ENCODE measurements around the gene JAM2.

The JAM2 gene

DNA sequence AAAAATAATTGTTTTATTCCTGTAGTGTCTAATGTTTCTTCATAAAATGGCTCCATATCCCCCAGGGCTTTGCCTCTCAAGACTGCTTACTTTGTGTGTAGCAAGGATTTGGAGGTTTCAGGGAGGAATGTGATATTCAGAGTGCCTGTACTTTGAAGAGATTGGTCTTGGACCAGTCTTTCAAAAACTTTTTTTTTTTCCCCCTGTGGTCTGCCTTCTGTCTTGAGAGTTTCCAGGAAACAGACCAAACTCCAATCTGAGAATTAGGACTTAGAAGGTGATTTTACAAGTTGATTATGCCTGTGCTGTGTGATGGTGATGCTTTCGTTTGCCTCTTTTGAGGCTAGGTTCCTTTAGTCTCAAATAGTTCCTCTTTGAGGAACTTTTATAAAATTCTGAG is 121.6 kb downstream of the JAM2 start:
- DNase-seq (ENCODE audit: insufficient read length, low spot score) (no peak), FAIRE-seq (no peak)

DNA sequence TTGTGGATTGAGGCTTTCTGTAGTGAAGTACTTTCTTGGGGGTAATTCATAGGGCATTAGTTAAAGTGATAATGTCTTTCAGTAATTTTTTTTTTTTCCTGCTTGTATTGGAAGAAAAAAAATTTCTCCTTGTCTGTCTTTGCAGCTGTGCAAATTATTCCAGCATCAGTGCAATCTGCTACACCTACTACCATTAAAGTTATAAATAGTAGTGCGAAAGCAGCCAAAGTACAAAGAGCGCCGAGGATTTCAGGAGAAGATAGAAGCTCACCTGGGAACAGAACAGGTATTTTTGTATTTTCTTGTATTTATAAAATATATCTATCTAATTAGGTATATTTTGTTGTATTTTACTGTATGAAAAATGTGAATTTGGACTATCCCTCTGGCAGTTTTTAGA is 125.0 kb downstream of the JAM2 start:
- FAIRE-seq, result no peak
- DNase-seq (ENCODE audit: insufficient read length, low spot score), result no peak

All from HTR-8/SVneo (cell line).